OCI-LY1 (cell line): ENCODE results near the gene RPL26.

Experiments used
- CTCF ChIP-seq: fragments of 200-600 bp; sonication (generic), shearing (Covaris generic); IDR thresholded peaks from 2 replicates; pipeline ENCODE4 v1.5.1; 2017; ENCODE audit warnings: mild to moderate bottlenecking, antibody characterized with exemption, low read length, moderate library complexity, mixed read lengths
- EZH2 ChIP-seq: fragments of 200-600 bp; sonication (generic), shearing (Covaris generic); IDR thresholded peaks from 2 replicates; pipeline ENCODE4 v1.8.0; 2017; ENCODE audit warnings: borderline replicate concordance, mixed run types, mild to moderate bottlenecking, antibody characterized with exemption, low read length, moderate library complexity, mixed read lengths

GRCh38 chr17:8392274-8392673 is 9.3 kb upstream of the RPL26 start:
- no peak for TF ChIP-seq CTCF
- no peak for TF ChIP-seq EZH2
